A549 (cell line): ENCODE data around the gene ASXL3. TPM values are rescaled to one million over a fixed set of nuclear protein-coding genes. Genes with fewer than 3 reads are reported as not detected.

Experiments
- ATAC-seq, 2 experiments: fragments of 200-7000 bp in 1 of 2; fragments of >200 bp in 1 of 2; cut with Nextera tagmentation in 1 of 2; cut with Tn5 transposase in 1 of 2; 3 replicates each; pipeline versions ENCODE4 v1.8.0 to v1.9.1; 2018 to 2020; ENCODE audit warnings: mild to moderate bottlenecking in 1 of 2, moderate library complexity in 1 of 2
- CTCF ChIA-PET: fragments of 300-600 bp; sonication (Branson Sonifier 250); formaldehyde crosslinking; extraction: SDS; loops from one replicate; lab custom pipeline; 2021; ENCODE audit warnings: antibody characterized with exemption, inconsistent platforms; lab: Yijun Ruan, JAX
- POLR2A ChIA-PET: fragments of 350-600 bp; formaldehyde crosslinking; extraction: SDS; loops from one replicate; lab custom pipeline; 2021; ENCODE audit warnings: antibody characterized with exemption, inconsistent platforms; lab: Yijun Ruan, JAX
- DNase-seq, 2 experiments: peaks; one replicate each; pipeline versions ENCODE4 v3.0.0 to v3.0.0-alpha.2; 2011 to 2016; ENCODE audit warnings: low read depth in 1 of 2, low spot score in 1 of 2
- FAIRE-seq: peaks from 2 replicates; lab custom pipeline; 2011; peaks lifted over from hg19 to GRCh38; lab: Jason Lieb, UNC
- H3K27ac ChIP-seq, 2 experiments: fragments of >200 bp; sonication (Bioruptor Twin); formaldehyde crosslinking; 3 replicates each; pipeline ENCODE4 v1.5.1; 2016 to 2017
- H3K4me1 ChIP-seq: fragments of >200 bp; sonication (Bioruptor Twin); formaldehyde crosslinking; 3 replicates; pipeline ENCODE4 v1.6.1; 2016
- H3K4me2 ChIP-seq: fragments of >200 bp; sonication (Bioruptor Twin); formaldehyde crosslinking; 3 replicates; pipeline ENCODE4 v1.6.1; 2016
- H3K4me3 ChIP-seq: fragments of >200 bp; sonication (Bioruptor Twin); formaldehyde crosslinking; 3 replicates; pipeline ENCODE4 v1.5.1; 2016
- H3K9me3 ChIP-seq: fragments of >200 bp; sonication (Bioruptor Twin); formaldehyde crosslinking; 3 replicates; pipeline ENCODE4 v1.6.1; 2016
- BHLHE40 ChIP-seq: IDR thresholded peaks from 2 replicates; pipeline ENCODE4 v1.6.1; 2012; ENCODE audit warnings: low read depth, low read length, inconsistent platforms
- CBX8 ChIP-seq: fragments of 200-600 bp; sonication (generic); IDR thresholded peaks from 2 replicates; pipeline ENCODE4 v1.6.1; 2016
- CHD4 ChIP-seq: fragments of 200-600 bp; sonication (generic); IDR thresholded peaks from 2 replicates; pipeline ENCODE4 v1.6.1; 2016; ENCODE audit warnings: antibody characterized with exemption, mild to moderate bottlenecking, borderline replicate concordance
- ELK1 ChIP-seq: fragments of 150-350 bp; IDR thresholded peaks from 2 replicates; pipeline ENCODE4 v1.6.1; 2014; ENCODE audit warnings: low read depth, mild to moderate bottlenecking, low read length
- FOSL2 ChIP-seq, 2 experiments: fragments of 450-650 bp in 1 of 2; fragments of >200 bp in 1 of 2; sonication (Bioruptor Twin) in 1 of 2; formaldehyde crosslinking; IDR thresholded peaks; 2 replicates each; pipeline versions ENCODE4 v1.5.0 to v1.6.1; 2016 to 2020; ENCODE audit warnings: mild to moderate bottlenecking in 1 of 2, moderate library complexity in 1 of 2
- GATA3 ChIP-seq: IDR thresholded peaks from 2 replicates; pipeline ENCODE4 v1.6.1; 2012; ENCODE audit warnings: borderline replicate concordance
- HOXB5 ChIP-seq: fragments of 250-450 bp; sonication (Bioruptor Pico); IDR thresholded peaks from 2 replicates; pipeline ENCODE4 v1.5.0; 2020; ENCODE audit warnings: mild to moderate bottlenecking, moderate library complexity
- MYC ChIP-seq: IDR thresholded peaks from 2 replicates; pipeline ENCODE4 v1.6.1; 2012; ENCODE audit warnings: mild to moderate bottlenecking, inconsistent platforms, low read length, improper control_type of control experiment, borderline replicate concordance
- NPAS2 ChIP-seq: fragments of 250-450 bp; sonication (Bioruptor Pico); IDR thresholded peaks from 2 replicates; pipeline ENCODE4 v1.8.0; 2022; ENCODE audit warnings: mild to moderate bottlenecking, moderate library complexity, borderline replicate concordance
- POLR2AphosphoS2 ChIP-seq: conservative IDR thresholded peaks from 2 replicates; pipeline ENCODE4 v1.6.1; 2012; ENCODE audit warnings: low read length, improper control_type of control experiment, inconsistent platforms
- RAD21 ChIP-seq, 2 experiments: fragments of >200 bp in 1 of 2; sonication (Bioruptor Twin) in 1 of 2; formaldehyde crosslinking in 1 of 2; IDR thresholded peaks in 1 of 2; conservative IDR thresholded peaks in 1 of 2; 2 replicates in 1 of 2; 3 replicates in 1 of 2; pipeline ENCODE4 v1.6.1; 2012 to 2018; ENCODE audit warnings: inconsistent platforms in 1 of 2
- RCOR1 ChIP-seq: fragments of 150-350 bp; IDR thresholded peaks from 2 replicates; pipeline ENCODE4 v1.6.1; 2014; ENCODE audit warnings: antibody characterized with exemption, low read length, low read depth
- RFX5 ChIP-seq: fragments of 450-650 bp; IDR thresholded peaks from 2 replicates; pipeline ENCODE4 v1.7.1; 2014; ENCODE audit warnings: antibody characterized with exemption, mild to moderate bottlenecking, moderate library complexity
- TFCP2L1 ChIP-seq: fragments of 250-450 bp; sonication (Bioruptor Pico); IDR thresholded peaks from 2 replicates; pipeline ENCODE4 v1.5.0; 2021; ENCODE audit warnings: mild to moderate bottlenecking
- ZC3H11A ChIP-seq: fragments of 450-650 bp; IDR thresholded peaks from 2 replicates; pipeline ENCODE4 v1.6.1; 2014; ENCODE audit warnings: antibody characterized with exemption, mild to moderate bottlenecking
- WGBS: methylation state at CpG from one replicate; pipeline ENCODE4 v1.1.6; 2017; ENCODE audit errors: missing lambda C conversion rate; 5-methylcytosine and 5-hydroxymethylcytosine counted together
- polyA plus RNA-seq, 4 experiments: library from polyadenylated mRNA; depleted of rRNA in 3 of 4; stranded (reverse); fragments of >200 nt; fragmentation: RNase III in 1 of 4; extraction: RNeasy Plus Mini Kit Qiagen cat#74134 plus additional on column Dnase treatment in 1 of 4; gene quantifications; 2 replicates in 3 of 4; 3 replicates in 1 of 4; pipeline ENCODE4 v1.2.3, GENCODE V29; 2011 to 2017

ASXL3 gene
- polyA plus RNA-seq, 2 of the 4 experiments (the other 2 are of a cell fraction), result not detected

GRCh38 chr18:33571998-33572787 is 5.8 kb upstream of the ASXL3 start (continued):
- TF ChIP-seq POLR2AphosphoS2, result no peak
- no peak for TF ChIP-seq RFX5
- no peak for TF ChIP-seq RAD21 (conservative IDR thresholded peaks at IDR 0.05 in 1 of 2, IDR thresholded peaks at IDR 0.05 in 1 of 2)

DNA sequence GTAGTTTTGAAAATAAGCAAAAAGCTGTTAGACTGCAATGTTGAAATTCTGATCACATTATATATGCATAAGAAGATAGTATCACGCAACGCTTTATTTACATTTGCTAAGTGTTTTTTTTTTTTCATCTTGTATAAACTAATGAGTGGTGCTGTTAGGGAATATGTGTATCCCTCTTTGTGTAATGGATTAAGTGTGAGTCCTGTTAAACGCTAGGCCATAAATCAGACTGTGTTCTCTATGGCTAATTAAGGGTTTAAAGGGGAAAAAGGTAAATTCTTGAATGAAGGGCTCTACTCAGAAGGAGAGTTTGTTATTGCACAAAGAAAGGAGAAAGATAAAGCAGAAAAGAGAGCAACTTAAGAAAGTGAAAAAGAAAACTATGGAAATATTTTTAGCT is 4.8 kb upstream of the ASXL3 start:
- POLR2A ChIA-PET, result no interaction called here
- no peaks in the 10 kb centered on the region for H3K4me1 ChIP-seq
- H3K9me3 ChIP-seq, result no peaks in the 10 kb centered on the region
- no peak overlapping the region for H3K27ac ChIP-seq
- TF ChIP-seq RAD21 (conservative IDR thresholded peaks at IDR 0.05 in 1 of 2, IDR thresholded peaks at IDR 0.05 in 1 of 2), result no peak
- TF ChIP-seq RCOR1, result no peak
- TF ChIP-seq BHLHE40, result no peak
- no peak for TF ChIP-seq NPAS2
- TF ChIP-seq MYC, result no peak
- CTCF ChIA-PET, result no interaction called here
- ATAC-seq, result no peak
- H3K4me2 ChIP-seq, result no peak overlapping the region
- DNase-seq, result no peak
- no peak overlapping the region for H3K4me3 ChIP-seq
- 31% methylated on average over 3 of the region's 3 CpGs for WGBS
- no peak for FAIRE-seq

- no peak overlapping the region for H3K27ac ChIP-seq
- CTCF ChIA-PET, result no interaction called here
- H3K4me1 ChIP-seq, result no peaks in the 10 kb centered on the region
- H3K9me3 ChIP-seq, result no peaks in the 10 kb centered on the region
- no peak overlapping the region for H3K4me2 ChIP-seq
- no peak for TF ChIP-seq MYC
- TF ChIP-seq HOXB5 (CRISPR knock-in tag), result no peak
- no peak for TF ChIP-seq RAD21 (conservative IDR thresholded peaks at IDR 0.05 in 1 of 2, IDR thresholded peaks at IDR 0.05 in 1 of 2)
- no peak for TF ChIP-seq FOSL2 (IDR thresholded peaks at IDR 0.05)
- no peak for TF ChIP-seq FOSL2 (CRISPR knock-in tag; IDR thresholded peaks at IDR 0.05)
- no peak for TF ChIP-seq GATA3
- no peak for TF ChIP-seq BHLHE40
- no peak for TF ChIP-seq NPAS2
- TF ChIP-seq POLR2AphosphoS2, result no peak
- TF ChIP-seq ZC3H11A, result no peak
- TF ChIP-seq CHD4, result no peak
- TF ChIP-seq ELK1, result no peak
- TF ChIP-seq CBX8, result no peak
- no peak for DNase-seq
- ATAC-seq, result no peak
- POLR2A ChIA-PET, result no interaction called here
- no peak overlapping the region for H3K4me3 ChIP-seq
- no peak for FAIRE-seq
Observed at GRCh38 chr18:33575451-33575850, 2.6 kb upstream of the ASXL3 start.

DNA sequence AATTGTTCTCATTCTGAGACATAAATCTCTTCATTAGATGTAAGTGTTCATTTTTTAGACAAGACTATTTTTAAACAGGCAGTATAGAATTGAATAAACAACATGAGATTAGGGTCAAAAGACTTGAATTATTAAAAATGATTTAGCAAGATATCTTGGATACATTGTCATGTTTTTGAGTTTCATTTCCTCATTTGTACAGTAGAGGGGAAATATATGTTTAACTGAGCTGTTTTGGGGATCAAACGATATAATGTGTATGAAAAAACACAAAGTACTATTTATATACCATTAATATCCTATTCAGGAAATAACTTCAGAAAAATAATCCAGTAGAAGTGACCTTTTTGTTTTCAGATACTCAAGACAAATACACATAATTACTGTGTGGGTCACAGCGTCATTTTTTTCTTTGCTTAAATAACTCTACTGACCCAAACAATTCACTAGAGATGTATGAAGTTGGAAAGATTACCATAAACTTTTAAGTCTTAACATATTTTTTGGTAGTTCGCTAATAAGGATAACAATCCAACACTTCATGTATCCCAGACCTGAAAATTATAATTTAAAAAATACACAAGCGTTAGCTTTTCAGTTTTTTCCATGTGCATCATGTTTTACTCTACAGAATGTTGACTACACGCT is 896 bp upstream of the ASXL3 start:
- DNase-seq, result no peak
- no peaks in the 10 kb centered on the region for H3K9me3 ChIP-seq
- POLR2A ChIA-PET, result no interaction called here
- H3K4me2 ChIP-seq, result peak overlapping the region; percentile 87; the same call in 2 of the 3 replicates
- no peak for FAIRE-seq
- no peaks in the 10 kb centered on the region for H3K4me1 ChIP-seq
- CTCF ChIA-PET, result no interaction called here
- TF ChIP-seq TFCP2L1, result no peak
- no peak overlapping the region; the same call in 2 of the 3 replicates for H3K4me3 ChIP-seq
- ATAC-seq, result no peak
- 30% methylated on average over 5 of the region's 5 CpGs for WGBS
- H3K27ac ChIP-seq, result no peak overlapping the region
